Vagina (tissue), 2 donors: ENCODE results near the gene MPIG6B. TPM values are rescaled to one million over a fixed set of nuclear protein-coding genes. Genes with fewer than 3 reads are reported as not detected.
A peak's percentile ranks its signal among the peaks of the same experiment; 100 is the strongest.

Source experiments
- DNase-seq, 2 donors: peaks; one replicate each; pipeline ENCODE4 v3.0.0-alpha.2; 2017; ENCODE audit errors: extremely low spot score in 2 of 2
- H3K27ac ChIP-seq: fragments of 200-600 bp; sonication (generic); one replicate; pipeline ENCODE4 v1.5.1; 2019
- H3K27me3 ChIP-seq: fragments of 200-600 bp; sonication (generic); one replicate; pipeline ENCODE4 v1.5.1; 2019
- H3K36me3 ChIP-seq, 2 donors: fragments of 200-600 bp; sonication (generic); one replicate each; pipeline ENCODE4 v1.5.1; 2017 to 2019
- H3K4me1 ChIP-seq: fragments of 200-600 bp; sonication (generic); one replicate; pipeline ENCODE4 v1.5.1; 2019
- H3K4me3 ChIP-seq, 2 donors: fragments of 200-600 bp; sonication (generic); 1 replicate in 1 of 2; 2 replicates in 1 of 2; pipeline ENCODE4 v1.5.1; 2016 to 2019
- H3K9me3 ChIP-seq: fragments of 200-600 bp; sonication (generic); one replicate; pipeline ENCODE4 v1.5.1; 2019
- POLR2A ChIP-seq, 2 donors: fragments of 450-650 bp; IDR thresholded peaks; one replicate each; pipeline ENCODE4 v1.6.1; 2017; ENCODE audit warnings: antibody characterized with exemption in 2 of 2, mild to moderate bottlenecking in 2 of 2, moderate library complexity in 2 of 2
- POLR2AphosphoS5 ChIP-seq, 2 donors: sonication (generic); formaldehyde crosslinking; IDR thresholded peaks; one replicate each; pipeline ENCODE4 v1.9.0; 2017; ENCODE audit warnings: antibody characterized with exemption in 2 of 2, mild to moderate bottlenecking in 2 of 2, low read depth in 1 of 2; ENCODE audit not compliant: insufficient read depth in 1 of 2
- intact Hi-C: fragments of 100-400 bp; cut with DNase I; formaldehyde crosslinking; loops from one replicate; pipeline ENCODE4 v1.15.1; 2023
- total RNA-seq: library from RNA; depleted of rRNA; stranded (reverse); fragments of >200 nt; gene quantifications from one replicate; pipeline ENCODE4 v1.2.3, GENCODE V29; 2016
- TF ChIP-seq, protein P1 (sequence below), 3 experiments: fragments of 450-650 bp in 2 of 3; fragments of 200-600 bp in 1 of 3; sonication (generic) in 1 of 3; IDR thresholded peaks; one replicate each; pipeline ENCODE4 v1.5.1; 2017 to 2019; ENCODE audit warnings: antibody characterized with exemption in 3 of 3, mild to moderate bottlenecking in 2 of 3, moderate library complexity in 2 of 3

MPIG6B gene
- total RNA-seq, 1 donor from 2014 or later, result not detected

DNA sequence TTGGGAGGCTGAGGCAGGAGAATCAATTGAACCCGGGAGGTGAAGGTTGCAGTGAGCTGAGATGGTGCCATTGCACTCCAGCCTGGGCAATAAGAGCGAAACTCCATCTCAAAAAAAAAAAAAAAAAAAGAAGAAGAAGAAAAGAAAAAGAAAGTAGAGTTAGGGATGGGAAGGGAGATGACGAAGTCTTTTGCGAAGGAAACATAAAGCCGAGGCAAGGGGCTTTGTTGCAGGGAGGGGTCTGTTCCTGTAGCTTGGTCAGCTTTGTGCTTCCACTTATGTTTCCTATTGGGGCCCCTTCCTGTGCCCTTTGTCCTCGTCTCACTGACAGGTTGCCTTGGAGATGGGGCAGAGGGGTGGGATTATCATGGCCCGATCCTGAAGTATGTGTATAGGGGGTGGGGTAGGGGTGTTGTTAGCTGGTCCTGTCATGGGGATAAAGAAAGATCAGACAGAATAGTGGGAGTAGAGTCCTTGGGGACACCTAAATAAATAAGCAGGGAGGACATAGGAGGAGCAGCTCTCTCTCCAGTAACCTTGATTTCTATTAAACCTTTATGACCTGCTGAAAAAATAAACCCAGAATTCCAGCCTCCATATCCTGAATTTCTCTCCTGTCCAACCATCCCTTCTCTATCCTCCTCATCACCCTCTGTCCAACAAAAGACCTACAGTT, 14.3 kb downstream of the MPIG6B start:
- H3K36me3 ChIP-seq, result peaks cover 3 to 18% of the 10 kb centered on the region in 2 donors
- peaks cover 60% of the 10 kb centered on the region for H3K4me1 ChIP-seq
- intact Hi-C loops, result loop anchor here (5.0 to 10.0 kb wide), 3 partner anchors 53 to 75 kb away; partner anchors contain the start of genes LY6G5C and VARS1
- DNase-seq, result no peak
- H3K27me3 ChIP-seq, result no peaks in the 10 kb centered on the region
- no peaks in the 10 kb centered on the region for H3K9me3 ChIP-seq
- TF ChIP-seq POLR2A (IDR thresholded peaks at IDR 0.05) (no peak), POLR2AphosphoS5 (IDR thresholded peaks at IDR 0.05; ENCODE audit: insufficient read depth in 1 of 2, low read depth in 1 of 2) (no peak)
- TF ChIP-seq, protein P1, sequence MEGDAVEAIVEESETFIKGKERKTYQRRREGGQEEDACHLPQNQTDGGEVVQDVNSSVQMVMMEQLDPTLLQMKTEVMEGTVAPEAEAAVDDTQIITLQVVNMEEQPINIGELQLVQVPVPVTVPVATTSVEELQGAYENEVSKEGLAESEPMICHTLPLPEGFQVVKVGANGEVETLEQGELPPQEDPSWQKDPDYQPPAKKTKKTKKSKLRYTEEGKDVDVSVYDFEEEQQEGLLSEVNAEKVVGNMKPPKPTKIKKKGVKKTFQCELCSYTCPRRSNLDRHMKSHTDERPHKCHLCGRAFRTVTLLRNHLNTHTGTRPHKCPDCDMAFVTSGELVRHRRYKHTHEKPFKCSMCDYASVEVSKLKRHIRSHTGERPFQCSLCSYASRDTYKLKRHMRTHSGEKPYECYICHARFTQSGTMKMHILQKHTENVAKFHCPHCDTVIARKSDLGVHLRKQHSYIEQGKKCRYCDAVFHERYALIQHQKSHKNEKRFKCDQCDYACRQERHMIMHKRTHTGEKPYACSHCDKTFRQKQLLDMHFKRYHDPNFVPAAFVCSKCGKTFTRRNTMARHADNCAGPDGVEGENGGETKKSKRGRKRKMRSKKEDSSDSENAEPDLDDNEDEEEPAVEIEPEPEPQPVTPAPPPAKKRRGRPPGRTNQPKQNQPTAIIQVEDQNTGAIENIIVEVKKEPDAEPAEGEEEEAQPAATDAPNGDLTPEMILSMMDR (IDR thresholded peaks at IDR 0.05), result no peak
- H3K27ac ChIP-seq, result peak overlapping the region; percentile 96
- peak overlapping the region in 1 of 2 donors; percentile 67 for H3K4me3 ChIP-seq

DNA sequence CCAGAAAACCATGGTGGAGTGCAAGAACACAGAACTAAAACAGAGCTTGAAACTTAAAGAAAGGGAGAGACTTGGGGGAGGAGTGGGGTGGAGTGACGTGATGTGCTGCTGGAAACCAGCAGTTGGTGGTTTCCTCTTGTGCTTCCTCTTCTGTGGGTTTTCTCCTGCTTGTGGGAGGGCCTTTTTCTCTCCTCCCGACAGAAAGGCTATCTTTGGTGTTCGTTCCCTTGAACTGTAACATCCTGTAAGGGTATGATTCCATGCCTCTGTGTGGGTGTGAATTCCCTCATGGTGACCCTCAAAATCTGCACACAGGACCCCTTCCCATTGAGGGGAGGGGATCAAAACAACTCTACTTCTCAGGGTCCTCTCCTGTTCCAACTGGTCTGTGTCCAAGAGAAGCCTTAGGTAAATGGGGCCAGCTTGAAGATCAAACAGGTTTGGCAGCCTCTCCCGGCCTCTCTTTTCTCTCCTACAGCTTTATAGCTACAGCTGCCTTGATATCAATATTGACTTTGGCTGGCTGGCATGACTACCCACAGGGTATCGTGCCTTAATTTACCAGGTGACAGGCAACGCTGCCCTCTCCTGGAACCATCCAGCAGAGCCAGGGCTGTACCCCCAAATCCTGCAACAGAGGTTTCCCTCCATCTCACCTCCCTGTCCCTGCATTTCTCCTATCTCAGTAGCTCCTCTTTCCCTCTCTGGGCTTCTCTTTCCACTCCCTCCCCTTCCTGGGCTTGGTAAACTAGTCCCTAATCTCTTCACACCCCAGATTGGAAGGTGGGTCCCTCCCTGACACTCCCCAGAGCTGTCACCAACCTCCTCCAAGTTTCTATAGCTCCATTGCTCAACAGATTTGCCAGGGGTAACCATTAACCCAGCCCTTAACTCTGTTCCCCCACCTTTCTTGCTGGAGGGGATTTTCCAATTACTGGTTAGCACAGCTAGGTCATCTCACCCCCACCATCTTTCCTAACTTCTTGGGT, 15.1 kb downstream of the MPIG6B start:
- H3K4me3 ChIP-seq, result no peak overlapping the region
- peaks cover 0 to 10% of the 10 kb centered on the region in 2 donors for H3K36me3 ChIP-seq
- H3K4me1 ChIP-seq, result peaks cover 58% of the 10 kb centered on the region
- no peak for DNase-seq
- H3K27ac ChIP-seq, result peak overlapping the region; percentile 96
- TF ChIP-seq POLR2AphosphoS5 (IDR thresholded peaks at IDR 0.05; ENCODE audit: insufficient read depth in 1 of 2, low read depth in 1 of 2) (peak in 1 of 2 donors; percentile 25), POLR2A (IDR thresholded peaks at IDR 0.05) (no peak)
- intact Hi-C loops, result loop anchor here (5.0 to 10.0 kb wide), 3 partner anchors 53 to 74 kb away; partner anchors contain the start of genes LY6G5C and VARS1
- no peaks in the 10 kb centered on the region for H3K27me3 ChIP-seq
- no peaks in the 10 kb centered on the region for H3K9me3 ChIP-seq

DNA sequence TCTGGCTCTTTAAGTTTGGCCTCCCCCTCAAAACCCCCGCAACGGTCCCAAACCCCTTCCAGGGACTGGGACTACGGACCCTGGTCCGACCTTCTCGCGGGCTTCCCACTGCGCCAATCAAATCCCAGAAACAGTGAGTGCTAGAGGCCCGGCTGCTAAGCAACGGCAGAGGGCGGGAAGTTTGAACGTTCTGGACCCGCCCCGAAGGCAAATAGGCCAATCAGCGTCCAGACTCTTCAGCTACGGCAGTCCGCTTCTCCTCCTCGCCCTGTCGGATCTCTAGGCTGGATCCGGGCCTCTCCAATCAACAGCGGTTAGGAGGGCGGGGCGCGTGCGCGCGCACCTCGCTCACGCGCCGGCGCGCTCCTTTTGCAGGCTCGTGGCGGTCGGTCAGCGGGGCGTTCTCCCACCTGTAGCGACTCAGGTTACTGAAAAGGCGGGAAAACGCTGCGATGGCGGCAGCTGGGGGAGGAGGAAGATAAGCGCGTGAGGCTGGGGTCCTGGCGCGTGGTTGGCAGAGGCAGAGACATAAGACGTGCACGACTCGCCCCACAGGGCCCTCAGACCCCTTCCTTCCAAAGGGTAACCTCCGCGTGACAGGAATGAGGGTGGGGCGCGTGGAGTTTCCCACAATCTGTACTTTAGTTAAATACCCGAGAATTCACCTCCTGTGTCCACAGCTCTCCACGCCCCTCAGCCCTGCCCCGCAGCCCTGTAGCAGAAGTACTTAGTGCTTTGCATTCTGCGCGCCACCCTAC, 16.6 kb downstream of the MPIG6B start, which contains the start of gene MSH5:
MSH5 (plus strand) TSS at position 367 of the 758 bp plus-strand sequence. CDS start 462 bp downstream, outside the sequence.
- DNase-seq, result peak in 1 of 2 donors; percentile 99
- Histone ChIP-seq H3K36me3 (no peaks in the 10 kb centered on the region), H3K9me3 (no peaks in the 10 kb centered on the region), H3K27ac (peak within 1 kb of the TSS; percentile 96), H3K4me1 (peaks cover 43% of the 10 kb centered on the region), H3K4me3 (peak within 1 kb of the TSS; percentile 65 to 86), H3K27me3 (no peaks in the 10 kb centered on the region)
- intact Hi-C loops, result loop anchor here (5.0 to 10.0 kb wide), 3 partner anchors 55 to 72 kb away; partner anchors contain the start of genes LY6G5C and VARS1
- peak in 1 of 2 donors; percentile 72 for TF ChIP-seq POLR2A (IDR thresholded peaks at IDR 0.05)
- TF ChIP-seq POLR2AphosphoS5 (IDR thresholded peaks at IDR 0.05; ENCODE audit: insufficient read depth in 1 of 2, low read depth in 1 of 2), result peak; percentile 93 to 97
- TF ChIP-seq, protein P1 (IDR thresholded peaks at IDR 0.05), result no peak

DNA sequence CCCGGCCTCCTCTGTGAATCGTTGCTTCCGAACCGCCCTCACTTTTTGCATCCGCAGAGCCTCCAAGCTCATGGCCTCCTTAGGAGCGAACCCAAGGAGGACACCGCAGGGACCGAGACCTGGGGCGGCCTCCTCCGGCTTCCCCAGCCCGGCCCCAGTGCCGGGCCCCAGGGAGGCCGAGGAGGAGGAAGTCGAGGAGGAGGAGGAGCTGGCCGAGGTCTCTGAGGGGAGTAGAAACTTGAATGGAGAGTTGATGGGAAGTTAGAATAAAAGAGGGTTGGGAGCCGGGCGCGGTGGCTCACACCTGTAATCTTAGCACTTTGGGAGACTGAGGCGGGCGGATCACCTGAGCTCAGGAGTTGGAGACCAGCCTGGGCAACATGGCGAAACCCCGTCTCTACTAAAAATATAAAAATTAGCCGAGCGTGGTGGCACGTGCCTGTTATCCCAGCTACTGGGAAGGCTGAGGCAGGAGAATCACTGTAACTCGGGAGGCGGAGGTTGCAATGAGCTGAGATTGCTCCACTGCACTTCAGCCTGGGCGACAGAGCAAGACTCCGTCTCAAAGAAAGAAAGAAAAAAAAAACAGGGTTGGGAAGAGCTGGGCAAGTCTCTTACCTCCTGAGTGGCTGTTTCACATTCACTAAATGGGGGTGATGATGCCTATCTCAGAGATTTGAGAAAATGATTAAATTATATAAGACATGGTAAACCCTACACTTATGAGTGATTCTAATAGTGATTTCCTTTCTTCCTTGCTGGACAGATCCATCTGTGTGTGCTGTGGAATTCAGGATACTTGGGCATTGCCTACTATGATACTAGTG, 17.4 kb downstream of the MPIG6B start:
- Histone ChIP-seq H3K9me3 (no peaks in the 10 kb centered on the region), H3K4me3 (peak overlapping the region; percentile 65 to 86), H3K27me3 (no peaks in the 10 kb centered on the region), H3K36me3 (no peaks in the 10 kb centered on the region), H3K4me1 (peaks cover 40% of the 10 kb centered on the region), H3K27ac (peak overlapping the region; percentile 96)
- TF ChIP-seq POLR2A (IDR thresholded peaks at IDR 0.05), result no peak
- no peak for TF ChIP-seq POLR2AphosphoS5 (IDR thresholded peaks at IDR 0.05; ENCODE audit: insufficient read depth in 1 of 2, low read depth in 1 of 2)
- TF ChIP-seq, protein P1 (IDR thresholded peaks at IDR 0.05), result no peak
- intact Hi-C loops, result no loop called here
- no peak for DNase-seq
